Liver (tissue), 9 donors: ENCODE results near the gene MYO3B. TPM values are rescaled to one million over a fixed set of nuclear protein-coding genes. Genes with fewer than 3 reads are reported as not detected.

Experiments used
- DNase-seq: peaks from one replicate; pipeline ENCODE4 v3.0.0-alpha.2; 2017; ENCODE audit warnings: low spot score
- H3K27ac ChIP-seq, 2 donors: one replicate each; pipeline ENCODE4 v1.7.0; 2013; ENCODE audit warnings: inconsistent platforms in 2 of 2, low read length in 2 of 2, control low read depth in 1 of 2, low read depth in 1 of 2, mild to moderate bottlenecking in 1 of 2
- H3K27me3 ChIP-seq, 4 donors: one replicate each; pipeline versions ENCODE4 v1.6.1 to v1.7.0; 2013; ENCODE audit warnings: low read length in 3 of 4, inconsistent platforms in 1 of 4, mild to moderate bottlenecking in 1 of 4, moderate library complexity in 1 of 4; ENCODE audit not compliant: control insufficient read depth in 4 of 4, insufficient read depth in 4 of 4
- H3K36me3 ChIP-seq, 4 donors: one replicate each; pipeline versions ENCODE4 v1.6.1 to v1.7.0; 2013; ENCODE audit warnings: low read length in 3 of 4, mild to moderate bottlenecking in 3 of 4, low read depth in 1 of 4, moderate library complexity in 1 of 4; ENCODE audit not compliant: control insufficient read depth in 4 of 4, insufficient read depth in 3 of 4
- H3K4me1 ChIP-seq, 4 donors: one replicate each; pipeline versions ENCODE4 v1.6.1 to v1.7.0; 2013; ENCODE audit warnings: low read length in 3 of 4, mild to moderate bottlenecking in 3 of 4, moderate library complexity in 1 of 4; ENCODE audit not compliant: control insufficient read depth in 4 of 4, insufficient read depth in 4 of 4
- H3K4me3 ChIP-seq, 3 donors: one replicate each; pipeline versions ENCODE4 v1.6.1 to v1.7.0; 2013; ENCODE audit warnings: low read length in 3 of 3, control low read depth in 1 of 3, low read depth in 1 of 3, mild to moderate bottlenecking in 1 of 3
- H3K9ac ChIP-seq, 2 donors: one replicate each; pipeline ENCODE4 v1.7.0; 2013; ENCODE audit warnings: low read length in 2 of 2, mild to moderate bottlenecking in 2 of 2, moderate library complexity in 2 of 2, control low read depth in 1 of 2, low read depth in 1 of 2
- H3K9me3 ChIP-seq, 4 donors: one replicate each; pipeline versions ENCODE4 v1.6.1 to v1.7.0; 2013; ENCODE audit warnings: low read length in 3 of 4; ENCODE audit not compliant: control insufficient read depth in 4 of 4
- ATF3 ChIP-seq: IDR thresholded peaks from 2 replicates; pipeline ENCODE4 v1.6.1; 2016; ENCODE audit warnings: antibody characterized with exemption
- CTCF ChIP-seq: fragments of 150-350 bp; IDR thresholded peaks from 2 replicates; pipeline ENCODE4 v1.5.1; 2017; ENCODE audit warnings: improper control_type of control experiment, low read depth, low read length; ENCODE audit not compliant: missing input control
- EGR1 ChIP-seq, 2 donors: IDR thresholded peaks; 2 replicates each; pipeline ENCODE4 v1.6.1; 2016 to 2018; ENCODE audit warnings: antibody characterized with exemption in 2 of 2, low read depth in 2 of 2
- FOXA1 ChIP-seq: IDR thresholded peaks from 2 replicates; pipeline ENCODE4 v1.6.1; 2016; ENCODE audit warnings: antibody characterized with exemption
- FOXA2 ChIP-seq: IDR thresholded peaks from 2 replicates; pipeline ENCODE4 v1.6.1; 2016; ENCODE audit warnings: antibody characterized with exemption
- GABPA ChIP-seq, 2 donors: IDR thresholded peaks in 1 of 2; conservative IDR thresholded peaks in 1 of 2; 2 replicates each; pipeline ENCODE4 v1.6.1; 2016; ENCODE audit warnings: antibody characterized with exemption in 2 of 2, mild to moderate bottlenecking in 1 of 2, moderate library complexity in 1 of 2
- HNF4A ChIP-seq, 2 donors: conservative IDR thresholded peaks; 2 replicates each; pipeline ENCODE4 v1.6.1; 2016; ENCODE audit warnings: antibody characterized with exemption in 2 of 2, mild to moderate bottlenecking in 2 of 2
- HNF4G ChIP-seq: IDR thresholded peaks from 2 replicates; pipeline ENCODE4 v1.6.1; 2016; ENCODE audit warnings: antibody characterized with exemption
- MAX ChIP-seq: IDR thresholded peaks from 2 replicates; pipeline ENCODE4 v1.6.1; 2016; ENCODE audit warnings: antibody characterized with exemption
- NR2F2 ChIP-seq: IDR thresholded peaks from 2 replicates; pipeline ENCODE4 v1.6.1; 2016; ENCODE audit warnings: antibody characterized with exemption
- RAD21 ChIP-seq, 2 donors: IDR thresholded peaks; 2 replicates each; pipeline ENCODE4 v1.6.1; 2016; ENCODE audit warnings: antibody characterized with exemption in 2 of 2, mild to moderate bottlenecking in 2 of 2
- REST ChIP-seq: IDR thresholded peaks from 2 replicates; pipeline ENCODE4 v1.6.1; 2016; ENCODE audit warnings: antibody characterized with exemption, mild to moderate bottlenecking
- RXRA ChIP-seq, 2 donors: IDR thresholded peaks; 2 replicates each; pipeline ENCODE4 v1.6.1; 2017 to 2018; ENCODE audit warnings: antibody characterized with exemption in 2 of 2, mild to moderate bottlenecking in 1 of 2
- SP1 ChIP-seq: IDR thresholded peaks from 2 replicates; pipeline ENCODE4 v1.6.1; 2018; ENCODE audit warnings: antibody characterized with exemption, mild to moderate bottlenecking
- TAF1 ChIP-seq: conservative IDR thresholded peaks from 2 replicates; pipeline ENCODE4 v1.6.1; 2016; ENCODE audit warnings: antibody characterized with exemption, mild to moderate bottlenecking
- YY1 ChIP-seq: IDR thresholded peaks from 2 replicates; pipeline ENCODE4 v1.6.1; 2016; ENCODE audit warnings: antibody characterized with exemption, mild to moderate bottlenecking
- ZBTB33 ChIP-seq: IDR thresholded peaks from 2 replicates; pipeline ENCODE4 v1.6.1; 2016; ENCODE audit warnings: antibody characterized with exemption
- WGBS: extraction: QIAGEN DNeasy Blood & Tissue Kit; methylation state at CpG from one replicate; pipeline ENCODE4 v1.1.7; 2013; 5-methylcytosine and 5-hydroxymethylcytosine counted together
- polyA plus RNA-seq, 2 donors: library from polyadenylated mRNA; stranded (reverse) in 1 of 2; unstranded in 1 of 2; fragments of 200-250 nt in 1 of 2; fragments of >200 nt in 1 of 2; fragmentation: Nextera tagmentation in 1 of 2; extraction: Ambion mirVana in 1 of 2; gene quantifications; one replicate each; pipeline versions ENCODE4 v1.2.1 to v1.2.3, GENCODE V29; 2013 to 2015
- total RNA-seq, 2 donors: library from RNA; depleted of rRNA; stranded (reverse); fragments of >200 nt; gene quantifications; one replicate each; pipeline ENCODE4 v1.2.3, GENCODE V29; 2014
- donor health status: healthy.
- donor health status: healthy.
- donor health status: healthy.
- donor health status: healthy.
- donor health status: healthy.

MYO3B gene
- total and polyA plus RNA-seq, 4 donors: under 0.01 to 0.05 TPM; not detected in 2

GRCh38 chr2:170386554-170386953 lies 208.6 kb downstream of the MYO3B start:
- Histone ChIP-seq H3K4me3 (no peak overlapping the region), H3K27me3 (peaks cover 0 to 9% (median 1%) of the 10 kb centered on the region in 4 donors), H3K9me3 (no peaks in the 10 kb centered on the region), H3K4me1 (no peaks in the 10 kb centered on the region), H3K27ac (no peak overlapping the region), H3K9ac (no peak overlapping the region), H3K36me3 (no peaks in the 10 kb centered on the region)
- TF ChIP-seq REST: no peak
- no peak for TF ChIP-seq GABPA (IDR thresholded peaks at IDR 0.05 in 1 of 2, conservative IDR thresholded peaks at IDR 0.05 in 1 of 2)
- TF ChIP-seq FOXA2: no peak
- no peak for TF ChIP-seq HNF4G
- TF ChIP-seq YY1: no peak
- TF ChIP-seq ATF3: no peak
- no peak for TF ChIP-seq EGR1 (IDR thresholded peaks at IDR 0.05; ENCODE audit: low read depth in 2 of 2)
- TF ChIP-seq HNF4A (conservative IDR thresholded peaks at IDR 0.05): no peak
- no peak for TF ChIP-seq FOXA1
- no peak for TF ChIP-seq TAF1
- TF ChIP-seq MAX: no peak
- TF ChIP-seq CTCF: no peak
- TF ChIP-seq SP1: no peak
- TF ChIP-seq RXRA (IDR thresholded peaks at IDR 0.05): no peak
- no peak for TF ChIP-seq NR2F2
- no peak for TF ChIP-seq RAD21 (IDR thresholded peaks at IDR 0.05)
- TF ChIP-seq ZBTB33: no peak
- WGBS: 78% methylated on average over 3 of the region's 3 CpGs
- no peak for DNase-seq

GRCh38 chr2:170391018-170391417 lies 213.1 kb downstream of the MYO3B start:
- H3K36me3 ChIP-seq: no peaks in the 10 kb centered on the region
- DNase-seq: no peak
- H3K27ac ChIP-seq: no peak overlapping the region
- no peaks in the 10 kb centered on the region for H3K4me1 ChIP-seq
- H3K27me3 ChIP-seq: peaks cover 0 to 18% (median 3%) of the 10 kb centered on the region in 4 donors
- H3K4me3 ChIP-seq: no peak overlapping the region
- no peak overlapping the region for H3K9ac ChIP-seq
- H3K9me3 ChIP-seq: no peaks in the 10 kb centered on the region
- WGBS: 72% methylated on average over 2 of the region's 2 CpGs
- no peak for TF ChIP-seq EGR1 (IDR thresholded peaks at IDR 0.05; ENCODE audit: low read depth in 2 of 2)
- no peak for TF ChIP-seq FOXA2
- no peak for TF ChIP-seq HNF4A (conservative IDR thresholded peaks at IDR 0.05)
- TF ChIP-seq REST: no peak
- no peak for TF ChIP-seq GABPA (IDR thresholded peaks at IDR 0.05 in 1 of 2, conservative IDR thresholded peaks at IDR 0.05 in 1 of 2)
- no peak for TF ChIP-seq ZBTB33
- no peak for TF ChIP-seq TAF1
- no peak for TF ChIP-seq HNF4G
- no peak for TF ChIP-seq FOXA1
- no peak for TF ChIP-seq YY1
- no peak for TF ChIP-seq ATF3
- TF ChIP-seq MAX: no peak
- TF ChIP-seq RAD21 (IDR thresholded peaks at IDR 0.05): no peak
- TF ChIP-seq SP1: no peak
